Hematopoietic multipotent progenitor cell treated with erythropoietin and hydrocortisone succinate and interleukin-3 and kit ligand, for 17 days (in vitro differentiated cells): Measurements from ENCODE around the gene BTN3A1.
A peak's percentile ranks its signal among the peaks of the same experiment; 100 is the strongest.
"Not testable (repeated sequence)": the region's sequence is repeated elsewhere in the genome, so short reads cannot be mapped to it uniquely, and the experiment has no call there.

ENCODE experiments used
- DNase-seq: peaks from one replicate; pipeline ENCODE4 v3.0.0-alpha.2; 2015; ENCODE audit warnings: low spot score

BTN3A1 gene

DNA sequence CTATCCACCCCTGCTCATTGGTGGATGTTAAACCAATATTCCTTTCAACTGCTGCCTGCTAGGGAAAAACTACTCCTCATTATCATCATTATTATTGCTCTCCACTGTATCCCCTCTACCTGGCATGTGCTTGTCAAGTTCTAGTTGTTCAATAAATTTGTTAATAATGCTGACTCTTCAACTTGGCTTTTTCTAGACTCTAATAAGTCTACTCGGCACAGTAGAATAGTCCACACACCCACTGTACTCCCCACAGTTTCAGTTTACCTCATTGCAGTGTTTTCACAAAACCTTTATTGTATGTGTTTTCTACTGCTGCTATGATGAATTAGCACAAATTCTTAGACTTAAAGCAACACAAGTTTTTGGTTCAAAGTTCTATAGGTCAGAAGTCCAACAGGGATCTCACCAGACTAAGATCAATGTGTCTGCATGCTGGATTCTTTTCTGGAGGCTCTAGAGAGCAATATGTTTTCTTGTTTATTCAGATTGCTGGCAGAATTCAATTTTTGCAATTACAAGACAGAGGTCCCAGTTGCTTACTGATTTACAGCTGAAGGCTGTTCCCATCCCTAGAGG lies 13.1 kb downstream of the BTN3A1 start:
- no peak for DNase-seq

DNA sequence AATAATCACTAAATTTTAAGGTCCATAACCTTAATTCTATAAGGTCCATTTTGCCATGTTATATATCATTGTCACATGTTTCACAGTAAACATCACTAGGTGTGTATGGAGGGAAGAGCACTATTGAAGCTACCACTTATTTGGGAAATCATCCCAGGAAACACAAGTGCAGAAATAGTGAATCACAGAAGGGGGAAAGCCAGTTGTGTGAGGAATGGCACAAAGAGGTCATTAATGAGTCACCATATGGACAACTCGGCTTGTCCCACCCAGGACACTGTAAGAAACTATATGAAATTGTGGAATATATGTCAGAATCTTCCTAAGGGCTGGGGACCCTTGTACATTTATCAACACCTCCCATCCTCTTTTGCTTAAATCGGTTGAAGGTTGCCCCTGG lies 13.7 kb downstream of the BTN3A1 start:
- DNase-seq, result no peak

DNA sequence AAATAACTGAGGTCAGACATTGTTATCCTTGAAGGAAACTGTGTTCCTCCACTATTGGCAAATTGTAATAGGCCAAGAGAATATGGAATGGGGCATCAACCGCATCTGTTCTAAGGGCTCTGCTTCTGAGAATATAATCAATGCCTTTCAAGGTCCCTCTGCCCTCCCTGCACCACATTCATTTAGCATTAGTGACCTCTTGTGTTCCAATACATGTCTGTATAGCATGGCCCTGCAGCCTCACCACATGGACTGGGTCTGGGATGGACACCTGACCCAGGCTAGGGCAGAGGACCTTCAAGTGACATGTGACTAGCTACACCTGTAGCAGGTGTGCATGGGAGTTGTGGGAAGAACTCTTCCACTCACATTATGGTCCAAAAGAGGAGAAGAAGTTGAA lies 14.2 kb downstream of the BTN3A1 start:
- DNase-seq, result no peak

DNA sequence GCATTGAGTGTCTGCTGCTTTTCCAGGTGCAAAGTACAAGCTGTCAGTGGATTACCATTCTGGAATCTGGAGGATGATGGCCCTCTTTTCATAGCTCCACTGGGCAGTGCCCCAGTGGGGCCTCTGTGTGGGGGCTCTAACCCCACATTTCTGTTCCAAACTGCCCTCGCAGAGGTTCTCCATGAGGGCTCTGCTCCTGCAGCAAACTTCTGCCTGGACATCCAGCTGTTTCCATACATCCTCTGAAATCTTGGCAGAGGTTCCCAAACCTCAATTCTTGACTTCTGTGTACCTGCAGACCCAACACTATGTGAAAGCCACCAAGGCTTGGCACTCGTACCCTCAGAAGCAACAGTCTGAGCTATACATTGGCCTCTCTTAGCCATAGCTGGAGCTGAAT lies 16.0 kb downstream of the BTN3A1 start:
- DNase-seq, result not testable (repeated sequence)

DNA sequence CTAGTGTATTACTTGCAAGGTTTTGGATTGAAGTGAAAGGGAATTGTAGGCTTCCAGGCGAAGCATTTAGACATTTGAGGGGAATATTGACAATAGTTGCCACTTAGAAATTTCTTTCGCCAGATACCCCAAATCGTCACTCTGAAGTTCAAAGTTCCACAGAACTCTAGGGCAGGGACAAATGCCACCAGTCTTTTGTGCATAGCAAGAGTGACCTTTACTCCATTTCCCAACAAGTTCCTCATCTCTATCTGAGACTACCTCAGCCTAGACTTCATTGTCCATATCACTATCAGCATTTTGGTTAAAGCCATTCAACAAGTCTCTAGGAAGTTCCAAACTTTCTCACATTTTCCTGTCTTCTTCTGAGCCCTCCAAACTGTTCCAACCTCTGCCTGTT lies 16.7 kb downstream of the BTN3A1 start:
- not testable (repeated sequence) for DNase-seq

DNA sequence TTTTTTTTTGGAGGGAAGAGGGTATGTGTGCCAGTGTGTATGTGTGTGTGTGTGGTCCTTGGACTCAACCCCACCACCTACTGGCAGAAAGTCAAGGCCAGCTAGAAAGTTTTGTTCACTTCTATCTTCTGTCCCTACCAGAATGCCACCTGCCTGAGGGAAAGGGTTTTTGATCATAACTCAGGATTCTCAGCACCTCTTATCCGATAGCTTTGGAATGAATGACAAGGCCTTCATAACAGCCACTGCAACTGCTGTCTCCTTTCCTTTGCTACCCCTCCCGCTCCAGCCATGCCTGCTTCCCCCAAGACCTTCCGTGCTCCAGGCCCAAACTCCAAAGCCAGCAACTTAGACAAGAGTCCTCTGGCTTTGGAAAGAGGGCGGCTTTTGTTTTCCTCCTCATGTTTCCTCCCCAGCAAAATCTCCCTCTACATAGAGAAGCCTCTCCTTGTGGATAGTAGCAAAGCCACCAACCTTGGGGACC lies 18.7 kb downstream of the BTN3A1 start:
- DNase-seq, result peak; percentile 39

DNA sequence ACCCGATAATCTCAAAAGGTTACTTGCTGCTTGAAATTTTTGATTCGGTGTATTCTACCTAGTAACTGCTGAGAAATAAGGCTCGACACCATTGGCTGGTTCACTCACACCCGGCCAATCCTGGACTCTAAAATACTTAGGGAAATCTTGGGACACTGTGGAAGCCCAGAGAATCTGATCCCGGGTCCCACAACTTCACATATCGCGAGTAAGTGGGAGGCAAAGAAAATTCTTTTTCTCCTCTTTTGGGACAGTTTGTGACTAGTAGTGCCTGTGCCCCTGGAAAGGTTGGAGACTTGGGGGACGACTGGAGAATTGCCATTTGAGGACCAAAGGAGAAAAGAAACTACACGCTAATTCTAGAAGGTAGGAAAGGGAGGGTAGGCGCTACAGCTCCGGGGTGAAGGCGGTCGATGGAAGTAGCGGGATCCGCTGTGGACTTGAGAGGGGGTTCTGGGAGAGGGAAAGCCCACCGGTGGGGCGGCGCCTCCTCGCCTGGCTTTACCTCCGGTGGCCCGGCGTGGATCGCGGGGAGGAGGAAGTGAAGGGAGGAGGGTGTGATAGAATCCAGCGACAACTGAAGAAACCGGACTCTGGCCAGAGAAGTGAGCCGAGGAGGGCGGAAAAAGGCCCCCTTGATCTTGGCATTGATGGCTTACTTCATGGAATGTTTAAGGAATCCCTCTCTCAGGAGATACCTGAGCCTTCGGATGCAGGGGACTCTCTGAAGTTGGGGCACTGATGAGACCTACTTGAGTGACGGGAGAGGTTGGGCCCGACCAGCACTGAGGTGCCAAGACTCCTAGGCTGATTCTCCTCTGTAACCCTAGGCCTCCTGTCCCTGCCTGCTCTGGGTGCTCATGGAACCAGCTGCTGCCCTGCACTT lies 19.4 kb downstream of the BTN3A1 start:
- peak; percentile 60 for DNase-seq

DNA sequence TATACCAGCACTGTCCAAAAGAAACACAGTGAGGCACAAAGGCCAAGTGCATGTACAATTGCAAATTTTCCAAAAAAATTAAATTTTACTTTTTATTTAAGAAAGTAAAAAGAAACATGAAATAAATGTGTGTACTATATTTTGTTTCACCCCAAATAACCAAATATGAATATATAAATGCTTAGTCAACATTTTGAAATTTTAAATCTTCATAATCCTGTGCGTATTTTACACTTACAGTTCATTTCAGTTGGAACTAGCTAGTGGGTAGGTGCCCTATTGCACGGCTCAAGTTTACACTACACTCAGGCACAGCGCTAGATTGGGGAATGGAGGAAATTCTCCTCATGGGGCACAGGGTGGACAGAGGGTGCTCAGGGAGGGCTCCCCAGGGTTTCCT lies 20.3 kb downstream of the BTN3A1 start:
- no peak for DNase-seq

DNA sequence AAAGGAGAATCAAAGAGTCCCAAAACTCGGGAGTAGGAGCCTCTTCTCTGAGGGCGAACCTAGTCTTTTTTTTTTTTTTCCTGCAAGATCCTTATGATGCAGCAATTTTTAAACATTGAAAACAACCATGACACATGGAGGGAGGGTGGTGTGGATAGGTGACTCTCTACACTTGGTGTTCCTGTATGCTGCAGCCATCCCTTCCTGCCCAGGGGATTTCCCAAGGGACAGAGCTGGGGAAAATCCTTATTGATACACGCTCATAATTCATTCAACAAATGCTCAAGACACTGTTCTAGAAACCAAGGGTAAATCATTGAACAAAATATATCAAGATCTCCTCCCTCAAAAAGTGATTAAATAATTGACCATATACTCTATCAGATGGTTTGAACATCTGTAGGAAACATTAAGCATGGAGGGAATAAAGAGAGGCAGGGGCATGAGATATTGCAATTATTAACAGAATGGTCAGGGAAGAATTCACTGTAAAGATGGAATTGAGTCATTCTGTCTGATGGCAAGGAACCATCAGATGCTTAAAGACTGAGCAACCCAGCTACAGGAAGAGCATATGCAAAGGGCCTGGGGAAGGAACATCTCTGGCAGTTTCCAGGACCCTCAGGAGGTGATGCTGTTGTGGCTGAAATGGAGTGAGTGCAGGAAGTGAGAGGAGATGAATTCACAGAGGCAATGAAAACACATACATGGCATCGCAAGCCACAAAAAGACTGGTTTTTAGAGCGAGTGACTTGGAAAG lies 24.8 kb downstream of the BTN3A1 start:
- DNase-seq, result peak; percentile 7

DNA sequence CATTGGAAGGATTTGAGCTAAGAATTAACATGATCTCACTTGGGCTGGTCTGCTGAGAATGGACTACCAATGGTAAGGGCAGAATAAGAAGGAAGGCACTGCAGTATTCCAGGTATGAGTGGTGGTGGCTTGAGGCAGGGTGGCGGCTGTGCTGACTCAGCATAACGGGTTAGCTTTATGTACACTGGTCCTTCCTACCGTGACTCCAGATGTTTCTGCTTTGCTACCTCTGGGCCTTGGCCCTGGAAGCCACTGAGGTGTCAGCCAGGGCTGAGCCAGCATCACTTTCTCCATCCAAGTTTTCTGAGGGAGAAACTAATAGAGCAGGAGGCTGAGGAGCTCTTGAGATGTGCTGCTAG lies 25.4 kb downstream of the BTN3A1 start:
- DNase-seq, result peak; percentile 12

DNA sequence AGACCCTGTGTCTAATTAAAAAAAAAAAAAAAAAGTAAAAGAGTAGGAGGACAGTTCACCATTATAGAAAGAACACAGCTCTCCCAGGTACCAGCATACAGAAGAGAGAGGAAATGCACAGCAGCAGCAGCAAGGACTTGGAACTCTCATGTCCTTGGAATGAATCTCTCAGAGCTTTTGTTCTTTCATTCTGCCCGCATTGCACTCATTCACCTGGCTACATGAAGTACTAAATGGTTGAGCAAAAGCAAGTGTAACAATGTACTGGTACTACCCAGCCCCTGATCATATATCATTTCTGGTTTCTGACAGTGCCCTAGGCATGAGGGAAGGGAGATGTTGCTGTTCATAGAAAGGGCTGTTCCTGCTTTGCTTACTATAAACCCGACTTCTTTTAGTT lies 26.1 kb downstream of the BTN3A1 start:
- DNase-seq, result no peak

DNA sequence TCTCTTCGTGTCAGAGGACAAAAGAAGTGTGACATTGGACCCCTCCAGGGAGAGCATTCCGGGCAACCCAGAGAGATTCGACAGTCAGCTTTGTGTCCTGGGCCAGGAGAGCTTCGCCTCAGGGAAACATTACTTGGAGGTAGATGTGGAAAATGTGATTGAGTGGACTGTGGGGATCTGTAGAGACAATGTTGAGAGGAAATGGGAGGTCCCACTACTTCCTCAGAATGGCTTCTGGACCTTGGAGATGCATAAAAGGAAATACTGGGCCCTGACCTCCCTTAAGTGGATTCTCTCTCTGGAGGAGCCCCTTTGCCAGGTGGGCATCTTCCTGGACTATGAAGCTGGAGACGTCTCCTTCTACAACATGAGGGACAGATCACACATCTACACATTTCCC lies 28.7 kb downstream of the BTN3A1 start:
- no peak for DNase-seq

DNA sequence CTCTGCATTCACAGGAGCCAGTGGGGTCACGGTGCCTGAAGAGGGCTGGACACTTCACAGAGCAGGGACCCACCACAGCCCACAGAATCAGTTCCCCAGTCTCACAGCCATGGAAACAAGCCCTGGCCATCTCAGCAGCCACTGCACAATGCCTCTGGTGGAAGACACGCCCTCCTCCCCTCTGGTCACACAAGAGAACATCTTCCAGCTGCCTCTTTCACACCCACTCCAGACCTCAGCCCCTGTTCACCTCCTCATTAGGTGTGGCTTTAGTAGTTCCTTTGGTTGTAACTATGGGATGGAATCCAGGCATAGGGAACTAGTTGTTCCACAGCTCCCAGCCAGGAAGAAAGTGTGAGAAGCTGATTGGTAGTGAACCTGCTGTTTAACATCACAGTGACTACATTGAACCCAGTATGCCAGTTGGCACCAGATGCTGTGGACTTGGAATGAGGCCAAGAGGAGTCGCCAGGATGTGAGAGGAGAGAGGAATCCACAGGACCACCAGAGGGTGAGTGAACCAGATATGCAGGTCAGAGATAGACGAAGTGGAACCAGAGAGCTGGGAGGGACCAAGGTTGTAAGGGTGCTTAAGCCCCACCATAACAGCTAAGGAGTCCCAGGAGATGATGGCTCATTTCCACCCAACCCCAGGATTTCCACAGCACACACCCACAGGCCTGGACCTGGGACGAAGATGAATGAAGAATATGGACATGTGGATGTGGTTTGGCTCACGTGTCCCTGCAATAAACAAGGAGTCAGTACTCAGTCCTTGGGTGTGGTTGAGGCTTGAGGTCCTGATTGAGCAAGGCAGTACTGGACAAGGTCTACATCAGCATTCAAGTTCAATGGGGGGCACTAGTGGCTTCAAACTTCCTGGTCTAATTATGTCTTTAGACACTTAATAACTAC lies 29.4 kb downstream of the BTN3A1 start:
- DNase-seq, result no peak

DNA sequence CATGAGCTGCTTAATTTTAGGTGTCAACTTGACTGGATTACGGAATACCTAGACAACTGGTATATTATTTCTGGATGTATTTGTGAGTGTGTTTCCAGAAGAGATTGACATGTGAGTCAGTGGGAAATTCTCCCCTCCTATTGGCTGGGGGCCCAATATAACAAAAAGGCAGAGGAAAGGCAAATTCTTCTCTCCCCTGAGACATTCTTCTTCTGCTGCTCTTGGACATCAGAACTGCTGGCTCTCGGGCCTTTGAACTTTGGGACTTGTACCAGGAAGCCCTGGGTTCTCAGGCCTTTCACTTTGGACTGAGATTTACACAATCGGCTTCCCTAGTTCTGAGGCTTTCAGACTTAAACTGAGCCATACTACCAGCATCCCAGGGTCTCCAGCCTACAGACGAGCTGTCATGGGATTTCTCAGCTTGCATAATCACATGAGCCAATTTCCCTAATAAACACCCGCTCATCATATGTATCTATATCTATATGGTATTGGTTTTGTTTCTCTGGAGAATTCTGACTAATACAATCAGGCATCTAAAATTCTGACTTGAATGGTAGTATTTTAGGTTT lies 30.6 kb downstream of the BTN3A1 start:
- DNase-seq, result no peak

DNA sequence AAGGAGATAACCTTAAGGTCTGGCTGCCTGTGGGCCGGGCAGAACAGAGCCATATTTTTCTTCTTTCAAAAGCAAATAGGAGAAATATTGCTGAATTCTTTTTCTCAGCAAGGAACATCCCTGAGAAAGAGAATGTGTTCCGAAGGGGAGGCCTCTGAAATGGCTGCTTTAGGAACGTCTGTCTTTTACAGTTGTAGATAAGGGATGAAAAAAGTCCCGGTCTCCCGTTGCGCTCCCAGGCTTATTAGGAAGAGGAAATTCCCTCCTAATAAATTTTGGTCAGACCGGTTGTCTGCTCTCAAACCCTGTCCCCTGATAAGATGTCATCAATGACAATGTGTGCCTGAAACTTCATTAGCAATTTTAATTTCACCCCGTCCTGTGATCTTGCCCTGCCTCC lies 31.6 kb downstream of the BTN3A1 start:
- not testable (repeated sequence) for DNase-seq

DNA sequence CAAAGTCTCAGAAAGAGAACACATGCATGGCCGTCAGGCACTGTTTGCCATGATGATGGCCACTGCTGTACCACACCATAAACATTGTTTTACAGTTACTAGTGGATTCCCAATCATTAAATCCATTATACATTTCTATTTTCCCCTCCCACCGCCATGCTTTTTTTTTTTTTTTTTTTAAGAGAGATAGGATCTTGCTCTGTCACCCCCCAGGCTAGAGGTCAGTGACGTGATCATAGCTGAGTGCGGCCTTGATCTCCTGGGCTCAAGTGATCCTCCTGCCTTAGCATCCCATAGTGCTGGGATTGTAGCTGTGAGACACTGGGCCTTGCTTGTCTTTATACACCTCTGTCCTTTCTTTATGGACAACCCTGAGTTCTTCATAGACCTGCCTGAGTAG lies 33.9 kb downstream of the BTN3A1 start:
- no peak for DNase-seq

DNA sequence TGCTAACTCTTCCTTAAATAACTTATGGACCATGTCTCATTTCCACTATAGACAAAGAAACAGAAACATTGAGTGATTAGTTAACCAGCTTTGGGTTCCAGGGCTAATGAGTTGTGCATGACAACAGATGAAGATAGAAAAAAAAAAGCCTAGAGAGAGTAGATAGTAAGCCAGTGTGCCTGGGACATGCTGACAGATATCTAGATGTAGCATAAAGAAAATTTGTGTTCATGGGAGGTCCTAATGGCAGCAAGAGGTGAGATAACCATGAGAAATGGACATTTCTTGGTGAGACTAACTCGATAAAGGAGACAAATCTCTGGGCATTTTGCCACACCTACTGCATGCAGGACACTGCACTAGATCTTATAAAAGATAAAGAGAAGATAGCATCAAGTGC lies 35.5 kb downstream of the BTN3A1 start:
- DNase-seq, result no peak

DNA sequence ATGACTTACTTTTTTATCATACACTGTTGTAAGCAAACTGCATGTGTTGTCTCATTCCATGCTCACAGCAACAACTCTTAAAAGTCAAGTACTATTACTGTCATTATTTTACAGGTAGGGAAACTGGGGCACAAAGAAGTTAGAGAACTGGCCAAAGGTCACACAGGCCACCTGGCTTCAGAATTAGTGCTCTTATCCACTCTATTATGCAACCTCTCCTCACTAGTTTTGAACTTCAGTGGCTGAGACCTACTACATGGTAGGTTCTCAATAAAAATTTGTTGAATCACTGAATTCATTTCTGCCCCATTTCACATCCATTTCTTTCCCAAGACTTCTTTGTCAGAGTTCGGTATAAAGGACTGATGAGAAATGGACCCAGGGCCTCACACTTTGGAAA lies 35.9 kb downstream of the BTN3A1 start:
- peak; percentile 9 for DNase-seq

DNA sequence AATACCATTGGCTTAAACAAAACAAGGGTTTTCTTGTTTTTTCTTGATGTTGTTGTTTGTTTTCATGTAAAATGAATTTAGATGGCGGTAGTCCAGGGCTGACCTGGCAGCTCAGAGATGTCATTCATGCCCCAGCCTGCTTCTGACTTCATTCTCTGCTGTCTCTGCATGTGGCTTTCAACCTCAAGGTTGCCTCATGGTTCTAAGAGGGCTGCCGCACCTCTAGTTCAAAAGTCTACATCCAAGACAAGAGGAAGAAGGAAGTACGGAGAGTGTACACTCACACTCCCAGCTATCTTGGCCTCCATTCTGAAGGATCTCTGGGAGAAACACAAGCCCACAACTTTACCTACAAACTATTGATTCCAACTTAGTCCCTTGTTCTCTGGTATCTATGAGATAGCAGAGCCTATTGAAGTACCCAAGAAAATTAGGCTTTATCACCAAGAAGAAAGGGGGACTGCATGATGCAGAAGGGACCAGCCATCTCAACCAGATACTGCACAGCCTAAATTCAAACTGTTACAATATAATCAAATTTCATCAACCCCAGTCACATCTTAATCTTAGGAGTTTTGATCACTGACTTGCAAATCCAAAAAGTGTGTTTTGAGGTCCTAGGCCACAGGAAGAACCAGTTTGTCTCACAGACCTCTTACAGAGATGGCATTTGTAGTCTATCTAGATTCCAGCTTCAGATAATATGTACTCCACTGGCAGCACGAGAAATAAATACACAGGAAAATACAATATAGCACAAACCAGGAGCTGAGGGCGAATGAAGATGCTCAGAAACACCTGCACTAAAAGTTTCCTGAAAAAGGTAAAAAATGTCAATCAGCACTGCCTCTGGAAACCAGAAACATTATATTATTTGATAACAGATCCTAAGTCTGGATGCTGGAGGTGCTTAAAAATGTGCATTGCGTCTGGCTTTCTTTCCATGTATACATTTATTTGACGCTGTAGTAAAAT lies 37.4 kb downstream of the BTN3A1 start:
- peak; percentile 9 for DNase-seq

DNA sequence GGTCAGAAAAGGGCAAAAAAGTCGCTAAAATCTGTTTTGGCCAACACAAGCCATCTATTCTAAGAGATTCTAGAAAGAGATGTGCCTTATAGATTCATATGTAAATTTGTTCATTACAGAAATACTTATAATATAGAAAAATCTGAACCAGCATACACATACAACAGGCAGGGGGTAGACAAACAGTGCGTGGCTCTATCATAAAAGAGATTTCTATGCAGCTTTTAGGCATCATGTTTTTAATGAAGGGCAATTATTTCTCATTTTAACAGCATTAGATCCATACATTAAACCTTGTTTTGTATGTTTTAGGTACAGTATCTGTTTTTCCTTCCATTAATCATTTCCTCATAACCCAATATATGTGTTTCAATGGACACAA lies 38.9 kb downstream of the BTN3A1 start:
- no peak for DNase-seq
